WTC11 (cell line): ENCODE data around the gene PHLDB1. TPM values are rescaled to one million over a fixed set of nuclear protein-coding genes. Genes with fewer than 3 reads are reported as not detected.

ENCODE experiments used
- ATAC-seq: fragments of 200-7000 bp; cut with Tn5 transposase; 2 replicates; pipeline ENCODE4 v1.10.0; 2021; ENCODE audit warnings: mild to moderate bottlenecking, moderate library complexity
- CTCF ChIA-PET: fragments of 300-600 bp; sonication (Branson Sonifier 250); formaldehyde crosslinking; loops from one replicate; lab custom pipeline; 2021; ENCODE audit warnings: antibody characterized with exemption; lab: Charles Lee
- POLR2A ChIA-PET: fragments of 350-600 bp; sonication (Branson Sonifier 250); formaldehyde crosslinking; loops from one replicate; lab custom pipeline; 2021; ENCODE audit warnings: antibody characterized with exemption; lab: Charles Lee
- DNase-seq: peaks from one replicate; pipeline ENCODE4 v3.0.0; 2021; ENCODE audit warnings: low spot score
- H3K27ac Mint-ChIP-seq: 2 replicates; pipeline ENCODE4 v1.8.0; 2021; ENCODE audit warnings: mixed read lengths
- H3K27me3 Mint-ChIP-seq: 2 replicates; pipeline ENCODE4 v1.8.0; 2021; ENCODE audit warnings: low read depth, mild to moderate bottlenecking, moderate library complexity, mixed read lengths
- H3K36me3 Mint-ChIP-seq: 2 replicates; pipeline ENCODE4 v1.8.0; 2021; ENCODE audit warnings: mixed read lengths
- H3K4me1 Mint-ChIP-seq: 2 replicates; pipeline ENCODE4 v1.8.0; 2022; ENCODE audit warnings: mixed read lengths
- H3K4me3 Mint-ChIP-seq: 2 replicates; pipeline ENCODE4 v1.8.0; 2021; ENCODE audit warnings: mild to moderate bottlenecking, moderate library complexity, mixed read lengths
- H3K9me3 Mint-ChIP-seq: 2 replicates; pipeline ENCODE4 v1.8.0; 2021; ENCODE audit warnings: mixed read lengths
- EMX1 ChIP-seq: fragments of 250-450 bp; sonication (Bioruptor Pico); IDR thresholded peaks from 2 replicates; pipeline ENCODE4 v1.8.0; 2021; ENCODE audit warnings: mild to moderate bottlenecking
- ETV6 ChIP-seq: sonication (generic); formaldehyde crosslinking; IDR thresholded peaks from 2 replicates; pipeline ENCODE4 v1.8.1; 2022; ENCODE audit warnings: mild to moderate bottlenecking, missing genetic modification reagents
- GABPB1 ChIP-seq: sonication (generic); formaldehyde crosslinking; IDR thresholded peaks from 2 replicates; pipeline ENCODE4 v1.8.1; 2023; ENCODE audit warnings: mild to moderate bottlenecking, missing genetic modification reagents
- GRHL2 ChIP-seq: fragments of 250-450 bp; sonication (Bioruptor Pico); IDR thresholded peaks from 2 replicates; pipeline ENCODE4 v1.8.0; 2022; ENCODE audit warnings: mild to moderate bottlenecking, moderate library complexity; ENCODE audit not compliant: insufficient replicate concordance, severe bottlenecking
- GTF2I ChIP-seq: fragments of 250-450 bp; sonication (Bioruptor Pico); conservative IDR thresholded peaks from 2 replicates; pipeline ENCODE4 v1.4.0; 2021; ENCODE audit warnings: mild to moderate bottlenecking
- MYBL2 ChIP-seq: sonication (generic); formaldehyde crosslinking; IDR thresholded peaks from 2 replicates; pipeline ENCODE4 v1.8.1; 2023; ENCODE audit warnings: mild to moderate bottlenecking, moderate library complexity, missing genetic modification reagents
- NFATC4 ChIP-seq: fragments of 250-450 bp; sonication (Bioruptor Pico); IDR thresholded peaks from 2 replicates; pipeline ENCODE4 v1.9.0; 2021; ENCODE audit warnings: mild to moderate bottlenecking
- SMAD3 ChIP-seq: sonication (generic); formaldehyde crosslinking; IDR thresholded peaks from 2 replicates; pipeline ENCODE4 v1.8.0; 2022; ENCODE audit warnings: missing genetic modification reagents, mild to moderate bottlenecking, borderline replicate concordance
- TEAD4 ChIP-seq: sonication (generic); formaldehyde crosslinking; IDR thresholded peaks from 2 replicates; pipeline ENCODE4 v1.8.0; 2022; ENCODE audit warnings: mild to moderate bottlenecking, missing genetic modification reagents
- ZNF416 ChIP-seq: fragments of 250-450 bp; sonication (Bioruptor Pico); IDR thresholded peaks from 2 replicates; pipeline ENCODE4 v1.9.0; 2021; ENCODE audit warnings: mild to moderate bottlenecking, inconsistent platforms
- ZNF671 ChIP-seq: fragments of 250-450 bp; sonication (Bioruptor Pico); IDR thresholded peaks from 2 replicates; pipeline ENCODE4 v1.8.0; 2021; ENCODE audit warnings: mild to moderate bottlenecking
- total RNA-seq: library from RNA; stranded (reverse); gene quantifications from 3 replicates; pipeline ENCODE4 v1.2.3, GENCODE V29; 2021
- TF ChIP-seq, protein P1 (sequence below): sonication (generic); formaldehyde crosslinking; IDR thresholded peaks from 2 replicates; pipeline ENCODE4 v1.8.0; 2023; ENCODE audit warnings: mild to moderate bottlenecking, missing genetic modification reagents
- TF ChIP-seq, protein P2 (sequence below): fragments of 250-450 bp; sonication (Bioruptor Pico); IDR thresholded peaks from 2 replicates; pipeline ENCODE4 v1.9.0; 2021; ENCODE audit warnings: moderate library complexity, mild to moderate bottlenecking, inconsistent platforms, borderline replicate concordance
- TF ChIP-seq, protein P3 (sequence below): fragments of 250-450 bp; sonication (Bioruptor Pico); IDR thresholded peaks from 2 replicates; pipeline ENCODE4 v1.9.0; 2021; ENCODE audit warnings: mild to moderate bottlenecking
- TF ChIP-seq, protein P4 (sequence below): sonication (generic); formaldehyde crosslinking; IDR thresholded peaks from 2 replicates; pipeline ENCODE4 v1.8.1; 2022; ENCODE audit warnings: missing genetic modification reagents, borderline replicate concordance
- TF ChIP-seq, protein P5 (sequence below): fragments of 250-450 bp; sonication (Bioruptor Pico); IDR thresholded peaks from 2 replicates; pipeline ENCODE4 v2.1.2; 2022; ENCODE audit warnings: mild to moderate bottlenecking, moderate library complexity
- TF ChIP-seq, protein P6 (sequence below): sonication (generic); formaldehyde crosslinking; conservative IDR thresholded peaks from 2 replicates; pipeline ENCODE4 v1.8.1; 2022; ENCODE audit warnings: mild to moderate bottlenecking, missing genetic modification reagents
- TF ChIP-seq, protein P7 (sequence below): sonication (generic); formaldehyde crosslinking; IDR thresholded peaks from 2 replicates; pipeline ENCODE4 v1.8.1; 2022; ENCODE audit warnings: mild to moderate bottlenecking, moderate library complexity, missing genetic modification reagents
- TF ChIP-seq, protein P8 (sequence below): sonication (generic); formaldehyde crosslinking; IDR thresholded peaks from 2 replicates; pipeline ENCODE4 v1.8.1; 2023; ENCODE audit warnings: mild to moderate bottlenecking, missing genetic modification reagents

The PHLDB1 gene
- total RNA-seq, 1 experiment from 2014 or later: 83.1 TPM

DNA sequence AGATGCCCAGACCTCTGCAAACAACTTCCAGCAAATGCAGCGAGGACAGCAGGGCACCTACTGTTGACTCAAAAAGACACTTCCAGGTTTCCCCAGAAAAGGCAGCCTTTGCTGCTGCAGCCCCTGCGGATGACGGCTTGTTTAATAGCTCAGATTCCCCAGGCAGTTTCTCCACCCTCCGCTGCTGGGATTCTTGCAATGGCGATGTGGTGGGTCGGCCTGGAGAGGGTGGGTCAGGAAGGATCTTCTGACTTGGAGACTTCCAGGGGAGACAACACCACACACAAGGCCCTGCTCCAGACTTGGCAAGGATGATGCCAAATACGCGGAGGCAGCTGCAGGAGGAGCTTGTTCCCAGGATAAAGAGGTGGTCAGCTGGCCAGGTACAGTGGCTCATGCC is 89.9 kb downstream of the PHLDB1 start:
- Mint-ChIP-seq H3K36me3 (peaks cover 15% of the 10 kb centered on the region), H3K4me1 (peaks cover 28% of the 10 kb centered on the region), H3K27ac (0 out of 2 replicates have a peak overlapping the region, but pooled peaks have one; percentile 41), H3K4me3 (no peak overlapping the region), H3K27me3 (peaks cover 12% of the 10 kb centered on the region; the same call in 1 of the 2 replicates), H3K9me3 (peaks cover 12% of the 10 kb centered on the region)
- DNase-seq: no peak
- no peak for ATAC-seq
- ChIA-PET CTCF (interaction anchor here (0.8 to 1.9 kb wide), 8 partner anchors 8 to 93 kb away, joined by 3 to 8 read pairs (median 6); partner anchors contain the start of genes DDX6 and TREH), POLR2A (interaction anchor here (0.7 to 0.8 kb wide), 2 partner anchors 19 to 71 kb away, joined by 3 read pairs; no protein-coding TSS in a partner anchor)
- TF ChIP-seq ZNF416: no peak
- TF ChIP-seq, protein P1, sequence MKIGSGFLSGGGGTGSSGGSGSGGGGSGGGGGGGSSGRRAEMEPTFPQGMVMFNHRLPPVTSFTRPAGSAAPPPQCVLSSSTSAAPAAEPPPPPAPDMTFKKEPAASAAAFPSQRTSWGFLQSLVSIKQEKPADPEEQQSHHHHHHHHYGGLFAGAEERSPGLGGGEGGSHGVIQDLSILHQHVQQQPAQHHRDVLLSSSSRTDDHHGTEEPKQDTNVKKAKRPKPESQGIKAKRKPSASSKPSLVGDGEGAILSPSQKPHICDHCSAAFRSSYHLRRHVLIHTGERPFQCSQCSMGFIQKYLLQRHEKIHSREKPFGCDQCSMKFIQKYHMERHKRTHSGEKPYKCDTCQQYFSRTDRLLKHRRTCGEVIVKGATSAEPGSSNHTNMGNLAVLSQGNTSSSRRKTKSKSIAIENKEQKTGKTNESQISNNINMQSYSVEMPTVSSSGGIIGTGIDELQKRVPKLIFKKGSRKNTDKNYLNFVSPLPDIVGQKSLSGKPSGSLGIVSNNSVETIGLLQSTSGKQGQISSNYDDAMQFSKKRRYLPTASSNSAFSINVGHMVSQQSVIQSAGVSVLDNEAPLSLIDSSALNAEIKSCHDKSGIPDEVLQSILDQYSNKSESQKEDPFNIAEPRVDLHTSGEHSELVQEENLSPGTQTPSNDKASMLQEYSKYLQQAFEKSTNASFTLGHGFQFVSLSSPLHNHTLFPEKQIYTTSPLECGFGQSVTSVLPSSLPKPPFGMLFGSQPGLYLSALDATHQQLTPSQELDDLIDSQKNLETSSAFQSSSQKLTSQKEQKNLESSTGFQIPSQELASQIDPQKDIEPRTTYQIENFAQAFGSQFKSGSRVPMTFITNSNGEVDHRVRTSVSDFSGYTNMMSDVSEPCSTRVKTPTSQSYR (CRISPR knock-in tag): no peak
- no peak for TF ChIP-seq NFATC4 (CRISPR knock-in tag)
- TF ChIP-seq, protein P2, sequence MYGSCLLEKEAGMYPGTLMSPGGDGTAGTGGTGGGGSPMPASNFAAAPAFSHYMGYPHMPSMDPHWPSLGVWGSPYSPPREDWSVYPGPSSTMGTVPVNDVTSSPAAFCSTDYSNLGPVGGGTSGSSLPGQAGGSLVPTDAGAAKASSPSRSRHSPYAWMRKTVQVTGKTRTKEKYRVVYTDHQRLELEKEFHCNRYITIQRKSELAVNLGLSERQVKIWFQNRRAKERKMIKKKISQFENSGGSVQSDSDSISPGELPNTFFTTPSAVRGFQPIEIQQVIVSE: no peak
- TF ChIP-seq, protein P3, sequence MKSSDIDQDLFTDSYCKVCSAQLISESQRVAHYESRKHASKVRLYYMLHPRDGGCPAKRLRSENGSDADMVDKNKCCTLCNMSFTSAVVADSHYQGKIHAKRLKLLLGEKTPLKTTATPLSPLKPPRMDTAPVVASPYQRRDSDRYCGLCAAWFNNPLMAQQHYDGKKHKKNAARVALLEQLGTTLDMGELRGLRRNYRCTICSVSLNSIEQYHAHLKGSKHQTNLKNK (CRISPR knock-in tag): no peak
- TF ChIP-seq, protein P4, sequence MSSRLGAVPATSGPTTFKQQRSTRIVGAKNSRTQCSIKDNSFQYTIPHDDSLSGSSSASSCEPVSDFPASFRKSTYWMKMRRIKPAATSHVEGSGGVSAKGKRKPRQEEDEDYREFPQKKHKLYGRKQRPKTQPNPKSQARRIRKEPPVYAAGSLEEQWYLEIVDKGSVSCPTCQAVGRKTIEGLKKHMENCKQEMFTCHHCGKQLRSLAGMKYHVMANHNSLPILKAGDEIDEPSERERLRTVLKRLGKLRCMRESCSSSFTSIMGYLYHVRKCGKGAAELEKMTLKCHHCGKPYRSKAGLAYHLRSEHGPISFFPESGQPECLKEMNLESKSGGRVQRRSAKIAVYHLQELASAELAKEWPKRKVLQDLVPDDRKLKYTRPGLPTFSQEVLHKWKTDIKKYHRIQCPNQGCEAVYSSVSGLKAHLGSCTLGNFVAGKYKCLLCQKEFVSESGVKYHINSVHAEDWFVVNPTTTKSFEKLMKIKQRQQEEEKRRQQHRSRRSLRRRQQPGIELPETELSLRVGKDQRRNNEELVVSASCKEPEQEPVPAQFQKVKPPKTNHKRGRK: no peak
- TF ChIP-seq, protein P5, sequence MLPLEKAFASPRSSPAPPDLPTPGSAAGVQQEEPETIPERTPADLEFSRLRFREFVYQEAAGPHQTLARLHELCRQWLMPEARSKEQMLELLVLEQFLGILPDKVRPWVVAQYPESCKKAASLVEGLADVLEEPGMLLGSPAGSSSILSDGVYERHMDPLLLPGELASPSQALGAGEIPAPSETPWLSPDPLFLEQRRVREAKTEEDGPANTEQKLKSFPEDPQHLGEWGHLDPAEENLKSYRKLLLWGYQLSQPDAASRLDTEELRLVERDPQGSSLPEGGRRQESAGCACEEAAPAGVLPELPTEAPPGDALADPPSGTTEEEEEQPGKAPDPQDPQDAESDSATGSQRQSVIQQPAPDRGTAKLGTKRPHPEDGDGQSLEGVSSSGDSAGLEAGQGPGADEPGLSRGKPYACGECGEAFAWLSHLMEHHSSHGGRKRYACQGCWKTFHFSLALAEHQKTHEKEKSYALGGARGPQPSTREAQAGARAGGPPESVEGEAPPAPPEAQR (CRISPR knock-in tag): no peak
- TF ChIP-seq, protein P6, sequence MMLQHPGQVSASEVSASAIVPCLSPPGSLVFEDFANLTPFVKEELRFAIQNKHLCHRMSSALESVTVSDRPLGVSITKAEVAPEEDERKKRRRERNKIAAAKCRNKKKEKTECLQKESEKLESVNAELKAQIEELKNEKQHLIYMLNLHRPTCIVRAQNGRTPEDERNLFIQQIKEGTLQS: no peak

DNA sequence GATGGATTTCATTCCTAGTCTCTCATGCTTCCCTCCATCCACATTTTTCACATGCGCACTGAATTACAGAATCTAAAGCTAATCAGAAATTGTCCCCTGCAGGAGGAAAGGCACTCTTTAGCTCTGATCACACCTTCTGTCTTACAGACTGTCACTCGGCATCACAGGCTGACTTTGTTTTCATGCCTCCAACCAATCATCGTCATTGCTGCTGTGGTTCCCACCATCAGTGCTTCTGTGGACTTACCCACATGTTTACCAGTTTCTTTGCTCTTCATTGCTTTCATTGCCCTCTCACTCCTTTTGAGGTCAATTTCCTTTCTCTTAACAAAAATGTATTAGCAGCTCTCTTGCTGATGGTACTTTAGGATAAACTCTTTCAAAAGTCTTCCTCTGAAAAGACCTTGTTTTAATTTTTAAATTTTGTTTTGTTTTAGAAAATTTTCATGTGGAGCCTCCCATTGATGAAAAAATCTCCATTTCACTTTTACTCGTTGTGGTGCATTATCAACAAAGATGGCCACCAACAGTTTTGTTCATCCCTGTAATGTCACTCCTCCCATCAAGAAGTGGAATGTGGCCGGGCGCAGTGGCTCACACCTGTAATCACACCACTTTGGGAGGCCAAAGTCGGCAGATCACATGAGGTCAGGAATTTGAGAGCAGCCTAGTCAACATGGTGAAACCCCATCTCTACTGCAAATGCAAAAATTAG is 92.2 kb downstream of the PHLDB1 start:
- DNase-seq: no peak
- peaks cover 4% of the 10 kb centered on the region; the same call in 1 of the 2 replicates for H3K27me3 Mint-ChIP-seq
- H3K36me3 Mint-ChIP-seq: peaks cover 15% of the 10 kb centered on the region
- ATAC-seq: no peak
- H3K9me3 Mint-ChIP-seq: peaks cover 12% of the 10 kb centered on the region
- ChIA-PET CTCF (no interaction called here), POLR2A (interaction anchor here (0.9 kb wide), 1 partner anchor 16 kb away, joined by 3 read pairs; no protein-coding TSS in a partner anchor)
- H3K27ac Mint-ChIP-seq: no peak overlapping the region
- H3K4me1 Mint-ChIP-seq: peaks cover 12% of the 10 kb centered on the region
- no peak for TF ChIP-seq GTF2I (CRISPR knock-in tag)
- no peak overlapping the region for H3K4me3 Mint-ChIP-seq

DNA sequence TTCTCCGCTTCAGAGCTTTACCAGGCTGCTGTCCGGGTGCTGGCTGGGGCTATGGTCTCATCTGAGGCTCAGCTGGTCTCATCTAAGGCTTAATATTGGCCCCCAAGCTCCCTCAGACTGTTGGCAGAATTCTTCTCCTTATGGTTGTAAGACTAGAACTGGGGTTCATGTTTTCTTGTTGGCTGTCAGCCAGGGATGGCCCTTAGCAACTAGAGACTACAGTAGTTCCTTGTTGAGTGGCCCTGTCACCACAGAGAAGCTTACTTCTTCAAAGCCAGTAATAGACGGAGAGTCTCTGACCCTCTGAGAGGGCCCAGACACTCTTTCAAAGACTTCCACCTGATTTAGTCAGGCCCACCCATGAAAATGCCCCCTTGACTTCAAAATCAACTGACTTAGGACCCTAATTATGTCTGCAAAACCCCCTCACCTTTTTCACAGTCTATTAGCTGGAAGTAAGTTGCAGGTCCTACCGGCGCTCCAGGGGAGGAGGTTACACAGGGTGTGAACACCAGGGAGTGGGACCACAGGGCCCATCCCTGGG is 96.2 kb downstream of the PHLDB1 start:
- TF ChIP-seq MYBL2: no peak
- no peak for TF ChIP-seq SMAD3 (CRISPR knock-in tag)
- TF ChIP-seq, protein P7, sequence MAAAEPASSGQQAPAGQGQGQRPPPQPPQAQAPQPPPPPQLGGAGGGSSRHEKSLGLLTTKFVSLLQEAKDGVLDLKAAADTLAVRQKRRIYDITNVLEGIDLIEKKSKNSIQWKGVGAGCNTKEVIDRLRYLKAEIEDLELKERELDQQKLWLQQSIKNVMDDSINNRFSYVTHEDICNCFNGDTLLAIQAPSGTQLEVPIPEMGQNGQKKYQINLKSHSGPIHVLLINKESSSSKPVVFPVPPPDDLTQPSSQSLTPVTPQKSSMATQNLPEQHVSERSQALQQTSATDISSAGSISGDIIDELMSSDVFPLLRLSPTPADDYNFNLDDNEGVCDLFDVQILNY (CRISPR knock-in tag): no peak
- TF ChIP-seq TEAD4 (CRISPR knock-in tag): no peak
- TF ChIP-seq ETV6 (CRISPR knock-in tag): no peak
- no peak for TF ChIP-seq ZNF671 (CRISPR knock-in tag)
- no peak for TF ChIP-seq GRHL2 (CRISPR knock-in tag)
- TF ChIP-seq GABPB1: no peak
- TF ChIP-seq EMX1 (CRISPR knock-in tag): no peak
- TF ChIP-seq, protein P8, sequence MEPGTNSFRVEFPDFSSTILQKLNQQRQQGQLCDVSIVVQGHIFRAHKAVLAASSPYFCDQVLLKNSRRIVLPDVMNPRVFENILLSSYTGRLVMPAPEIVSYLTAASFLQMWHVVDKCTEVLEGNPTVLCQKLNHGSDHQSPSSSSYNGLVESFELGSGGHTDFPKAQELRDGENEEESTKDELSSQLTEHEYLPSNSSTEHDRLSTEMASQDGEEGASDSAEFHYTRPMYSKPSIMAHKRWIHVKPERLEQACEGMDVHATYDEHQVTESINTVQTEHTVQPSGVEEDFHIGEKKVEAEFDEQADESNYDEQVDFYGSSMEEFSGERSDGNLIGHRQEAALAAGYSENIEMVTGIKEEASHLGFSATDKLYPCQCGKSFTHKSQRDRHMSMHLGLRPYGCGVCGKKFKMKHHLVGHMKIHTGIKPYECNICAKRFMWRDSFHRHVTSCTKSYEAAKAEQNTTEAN (CRISPR knock-in tag): no peak
- ChIA-PET CTCF (interaction anchor here (3.5 kb wide), 1 partner anchor 14 kb away, joined by 19 read pairs; no protein-coding TSS in a partner anchor), POLR2A (no interaction called here)
- H3K36me3 Mint-ChIP-seq: peaks cover 33% of the 10 kb centered on the region
- no peak overlapping the region; the same call in 1 of the 2 replicates for H3K27ac Mint-ChIP-seq
- H3K9me3 Mint-ChIP-seq: peaks cover 17% of the 10 kb centered on the region
- H3K4me3 Mint-ChIP-seq: no peak overlapping the region
- peaks cover under 1% of the 10 kb centered on the region for H3K27me3 Mint-ChIP-seq
- peaks cover 16% of the 10 kb centered on the region for H3K4me1 Mint-ChIP-seq
- DNase-seq: no peak
- ATAC-seq: no peak
